IgD-negative memory B cell (primary cell): Measurements from ENCODE around the gene TEP1. TPM values are rescaled to one million over a fixed set of nuclear protein-coding genes. Genes with fewer than 3 reads are reported as not detected.
A peak's percentile ranks its signal among the peaks of the same experiment; 100 is the strongest.
"Not testable (repeated sequence)": the region's sequence is repeated elsewhere in the genome, so short reads cannot be mapped to it uniquely, and the experiment has no call there.

Experiments
- H3K27ac Mint-ChIP-seq, 3 donors: one replicate each; pipeline ENCODE4 v1.8.0; 2020 to 2022; ENCODE audit warnings: mild to moderate bottlenecking in 3 of 3, mixed read lengths in 3 of 3, moderate library complexity in 1 of 3
- H3K27me3 Mint-ChIP-seq: one replicate; pipeline ENCODE4 v1.8.0; 2021; ENCODE audit warnings: mixed read lengths
- H3K36me3 Mint-ChIP-seq: one replicate; pipeline ENCODE4 v1.8.0; 2020; ENCODE audit warnings: mild to moderate bottlenecking, mixed read lengths
- H3K4me1 Mint-ChIP-seq, 3 donors: one replicate each; pipeline ENCODE4 v1.8.0; 2020 to 2022; ENCODE audit warnings: mixed read lengths in 3 of 3, mild to moderate bottlenecking in 1 of 3
- H3K4me3 Mint-ChIP-seq, 4 donors: one replicate each; pipeline ENCODE4 v1.8.0; 2020 to 2022; ENCODE audit warnings: mild to moderate bottlenecking in 4 of 4, mixed read lengths in 4 of 4, moderate library complexity in 3 of 4
- H3K9me3 Mint-ChIP-seq, 3 donors: one replicate each; pipeline ENCODE4 v1.8.0; 2020 to 2021; ENCODE audit warnings: mixed read lengths in 3 of 3, mild to moderate bottlenecking in 1 of 3
- polyA plus RNA-seq: library from polyadenylated mRNA; unstranded; fragments of 300-500 nt; fragmentation: Illumina TruSeq; gene quantifications from one replicate; pipeline ENCODE4 v1.2.3, GENCODE V29; 2021

Gene TEP1
- polyA plus RNA-seq = 17.8 TPM

- Mint-ChIP-seq H3K4me1 (peaks cover 26 to 42% (median 27%) of the 10 kb centered on the region in 3 donors), H3K27me3 (no peaks in the 10 kb centered on the region), H3K4me3 (peak within 1 kb of the TSS; percentile 95 to 99 (median 98))
These were observed at the start of gene TEP1 for GRCh38 chr14:20412876-20413743. TSS of gene TEP1 (minus strand) at chr14:20413501. CDS start at chr14:20408439, 5,062 bp downstream.

GRCh38 chr14:20461225-20462141 is 48.2 kb upstream of the TEP1 start, which contains the start of gene PIP4P1:
TSS of gene PIP4P1 (minus strand) at chr14:20461434. CDS start at chr14:20461325, 109 bp downstream.
- Mint-ChIP-seq H3K4me3 (peak within 1 kb of the TSS; percentile 84 to 98 (median 96)), H3K27ac (peak within 1 kb of the TSS; percentile 94 to 100 (median 98)), H3K4me1 (peaks cover 11 to 44% (median 15%) of the 10 kb centered on the region in 3 donors), H3K36me3 (peaks cover 2% of the 10 kb centered on the region), H3K27me3 (no peaks in the 10 kb centered on the region), H3K9me3 (no peaks in the 10 kb centered on the region)

More at GRCh38 chr14:20412876-20413743, at the start of gene TEP1:
- Mint-ChIP-seq H3K9me3 (no peaks in the 10 kb centered on the region), H3K27ac (peak within 1 kb of the TSS; percentile 69 to 97 (median 96)), H3K36me3 (peaks cover 4% of the 10 kb centered on the region)

DNA sequence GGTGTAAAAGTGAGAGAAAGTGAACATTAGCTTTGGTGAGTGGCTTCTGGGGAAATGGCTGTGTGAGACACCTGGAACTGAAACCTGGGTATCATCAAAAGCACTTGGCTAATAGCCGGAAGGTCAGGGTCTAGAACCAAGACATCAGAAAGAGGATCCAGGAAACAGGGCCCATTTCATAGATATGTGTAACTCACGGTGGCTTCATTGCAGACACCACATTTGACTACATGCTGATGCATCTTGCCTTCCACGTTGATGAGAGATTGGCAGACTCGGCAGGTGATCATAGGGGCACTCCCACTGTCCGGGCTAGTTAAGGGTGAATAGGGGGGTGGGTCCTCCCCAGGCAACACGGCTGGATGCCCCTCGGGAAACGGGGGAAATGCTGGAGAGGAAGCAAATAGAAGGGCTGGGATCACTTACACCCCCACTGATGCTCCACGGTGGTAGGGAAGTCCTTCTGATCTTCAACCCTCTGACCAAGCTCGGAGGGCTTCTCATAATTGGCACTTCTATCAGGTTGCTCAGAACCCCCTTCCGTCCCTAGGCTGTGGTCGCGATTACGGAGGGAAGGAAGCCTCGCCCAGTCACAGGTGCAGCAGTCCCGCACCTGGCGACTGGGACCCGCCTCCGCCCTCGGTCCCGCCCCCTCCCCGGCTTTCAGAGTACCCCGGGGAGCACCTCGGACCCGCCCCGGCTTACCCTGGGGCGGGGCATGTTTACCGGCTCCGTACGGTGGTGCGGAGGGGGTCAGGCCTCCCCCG is 47.3 kb upstream of the TEP1 start:
- H3K4me1 Mint-ChIP-seq = peaks cover 11 to 44% (median 15%) of the 10 kb centered on the region in 3 donors
- no peaks in the 10 kb centered on the region for H3K27me3 Mint-ChIP-seq
- H3K4me3 Mint-ChIP-seq = peak overlapping the region; percentile 84 to 98 (median 96)

GRCh38 chr14:20458031-20458789 is 44.9 kb upstream of the TEP1 start:
- Mint-ChIP-seq H3K4me3 (peak overlapping the region in 2 of 4 donors; percentile 19 to 24), H3K27me3 (no peaks in the 10 kb centered on the region), H3K9me3 (no peaks in the 10 kb centered on the region), H3K4me1 (peaks cover 11 to 36% (median 15%) of the 10 kb centered on the region in 3 donors), H3K27ac (peak overlapping the region in 2 of 3 donors; percentile 84 to 85), H3K36me3 (peaks cover 2% of the 10 kb centered on the region)

More for the DNA sequence above, 47.3 kb upstream of the TEP1 start:
- H3K27ac Mint-ChIP-seq = peak overlapping the region; percentile 94 to 100 (median 98)
- H3K36me3 Mint-ChIP-seq = peaks cover 2% of the 10 kb centered on the region
- no peaks in the 10 kb centered on the region for H3K9me3 Mint-ChIP-seq

GRCh38 chr14:20456971-20457370 is 43.7 kb upstream of the TEP1 start:
- peaks cover 6% of the 10 kb centered on the region for H3K36me3 Mint-ChIP-seq
- peak overlapping the region in 2 of 4 donors; percentile 8 to 25 for H3K4me3 Mint-ChIP-seq
- peak overlapping the region in 2 of 3 donors; percentile 60 to 85 for H3K27ac Mint-ChIP-seq
- no peaks in the 10 kb centered on the region for H3K9me3 Mint-ChIP-seq
- no peaks in the 10 kb centered on the region for H3K27me3 Mint-ChIP-seq
- H3K4me1 Mint-ChIP-seq = peaks cover 11 to 37% (median 18%) of the 10 kb centered on the region in 3 donors

GRCh38 chr14:20455355-20456300 is 42.3 kb upstream of the TEP1 start:
- H3K4me3 Mint-ChIP-seq = no peak overlapping the region
- H3K27ac Mint-ChIP-seq = no peak overlapping the region
- H3K4me1 Mint-ChIP-seq = peaks cover 6 to 32% (median 16%) of the 10 kb centered on the region in 3 donors
- H3K36me3 Mint-ChIP-seq = peaks cover 7% of the 10 kb centered on the region
- H3K9me3 Mint-ChIP-seq = no peaks in the 10 kb centered on the region
- no peaks in the 10 kb centered on the region for H3K27me3 Mint-ChIP-seq

- Mint-ChIP-seq H3K36me3 (peaks cover 4% of the 10 kb centered on the region), H3K4me1 (peaks cover 0 to 27% (median 10%) of the 10 kb centered on the region in 3 donors), H3K27me3 (no peaks in the 10 kb centered on the region), H3K4me3 (no peak within 1 kb of the TSS), H3K27ac (no peak within 1 kb of the TSS), H3K9me3 (no peaks in the 10 kb centered on the region)
These were observed 41.4 kb upstream of the TEP1 start, which contains the start of the genes APEX1 and OSGEP for GRCh38 chr14:20454516-20455354. TSS of gene APEX1 (plus strand) at chr14:20455226. CDS start at chr14:20455646, 420 bp downstream. TSS of gene OSGEP (minus strand) at chr14:20454812. CDS start at chr14:20454683, 129 bp downstream.

- H3K4me3 Mint-ChIP-seq = peak overlapping the region; percentile 16 to 52 (median 33)
- H3K4me1 Mint-ChIP-seq = peaks cover 0 to 18% (median 8%) of the 10 kb centered on the region in 3 donors
- H3K9me3 Mint-ChIP-seq, H3K36me3 Mint-ChIP-seq, H3K27me3 Mint-ChIP-seq: not testable (repeated sequence)
- peak overlapping the region in 1 of 3 donors; percentile 63 for H3K27ac Mint-ChIP-seq
These were observed 39.5 kb upstream of the TEP1 start for GRCh38 chr14:20452831-20453230.

GRCh38 chr14:20446889-20447288 is 33.6 kb upstream of the TEP1 start:
- H3K27me3 Mint-ChIP-seq = no peaks in the 10 kb centered on the region
- H3K36me3 Mint-ChIP-seq = peaks cover 12% of the 10 kb centered on the region
- H3K27ac Mint-ChIP-seq = no peak overlapping the region
- H3K4me1 Mint-ChIP-seq = peaks cover under 1 to 6% (median 6%) of the 10 kb centered on the region in 3 donors
- H3K9me3 Mint-ChIP-seq = no peaks in the 10 kb centered on the region
- no peak overlapping the region for H3K4me3 Mint-ChIP-seq

DNA sequence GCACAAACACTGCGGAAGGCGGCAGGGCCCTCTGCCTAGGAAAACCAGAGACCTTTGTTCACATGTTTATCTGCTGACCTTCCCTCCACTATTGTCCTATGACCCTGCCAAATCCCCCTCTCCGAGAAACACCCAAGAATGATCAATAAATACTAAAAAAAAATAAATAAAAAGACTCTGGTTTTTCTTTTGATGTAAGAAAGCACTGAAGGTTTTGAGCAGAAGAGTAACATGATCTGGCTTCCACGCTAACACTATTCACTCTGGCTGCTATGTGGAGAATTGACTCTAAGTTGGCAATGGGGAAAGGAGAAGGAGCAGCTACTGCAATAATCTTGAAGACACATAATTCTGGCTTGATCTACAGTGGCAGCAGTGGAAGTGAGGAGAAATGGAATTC is 30.3 kb upstream of the TEP1 start:
- H3K27ac Mint-ChIP-seq, H3K4me3 Mint-ChIP-seq, H3K9me3 Mint-ChIP-seq, H3K27me3 Mint-ChIP-seq: not testable (repeated sequence)
- Mint-ChIP-seq H3K4me1 (peaks cover 23 to 29% (median 26%) of the 10 kb centered on the region in 3 donors), H3K36me3 (peaks cover 12% of the 10 kb centered on the region)

- no peak overlapping the region for H3K27ac Mint-ChIP-seq
- peaks cover 0 to 2% (median 0%) of the 10 kb centered on the region in 3 donors for H3K9me3 Mint-ChIP-seq
- no peaks in the 10 kb centered on the region for H3K36me3 Mint-ChIP-seq
- peak overlapping the region in 2 of 4 donors; percentile 69 to 86 for H3K4me3 Mint-ChIP-seq
- no peaks in the 10 kb centered on the region for H3K27me3 Mint-ChIP-seq
- peaks cover 28 to 38% (median 33%) of the 10 kb centered on the region in 3 donors for H3K4me1 Mint-ChIP-seq
These were observed 28.2 kb upstream of the TEP1 start for GRCh38 chr14:20441461-20441860.

GRCh38 chr14:20440882-20441281 is 27.6 kb upstream of the TEP1 start:
- Mint-ChIP-seq H3K27ac (peak overlapping the region in 2 of 3 donors; percentile 11 to 89), H3K27me3 (no peaks in the 10 kb centered on the region), H3K36me3 (no peaks in the 10 kb centered on the region), H3K4me3 (peak overlapping the region in 3 of 4 donors; percentile 4 to 86 (median 69)), H3K4me1 (peaks cover 28 to 38% (median 34%) of the 10 kb centered on the region in 3 donors), H3K9me3 (peaks cover 0 to 2% (median 0%) of the 10 kb centered on the region in 3 donors)
